ENCODE results near the gene EN2.

DNA sequence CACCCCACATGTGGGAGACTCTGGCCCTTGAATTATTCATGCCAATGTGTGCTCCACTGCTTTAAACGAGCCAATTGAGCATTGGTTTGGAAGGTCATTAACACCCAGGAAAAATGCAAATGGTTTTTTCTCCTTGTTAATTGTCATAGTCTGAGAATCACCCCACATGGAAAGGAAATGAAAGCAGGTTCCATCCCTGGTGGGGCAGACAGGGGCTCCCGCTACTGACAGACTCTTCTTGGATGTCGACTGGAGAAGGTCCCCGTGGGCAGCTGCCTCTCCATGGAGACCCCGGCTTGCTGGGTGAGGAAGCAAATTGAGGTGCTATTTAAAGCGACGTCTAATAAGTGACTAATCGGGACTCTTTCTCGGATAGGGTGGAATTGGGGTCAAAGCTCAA lies 32.0 kb upstream of the EN2 start:
- TF ChIP-seq, protein P1, sequence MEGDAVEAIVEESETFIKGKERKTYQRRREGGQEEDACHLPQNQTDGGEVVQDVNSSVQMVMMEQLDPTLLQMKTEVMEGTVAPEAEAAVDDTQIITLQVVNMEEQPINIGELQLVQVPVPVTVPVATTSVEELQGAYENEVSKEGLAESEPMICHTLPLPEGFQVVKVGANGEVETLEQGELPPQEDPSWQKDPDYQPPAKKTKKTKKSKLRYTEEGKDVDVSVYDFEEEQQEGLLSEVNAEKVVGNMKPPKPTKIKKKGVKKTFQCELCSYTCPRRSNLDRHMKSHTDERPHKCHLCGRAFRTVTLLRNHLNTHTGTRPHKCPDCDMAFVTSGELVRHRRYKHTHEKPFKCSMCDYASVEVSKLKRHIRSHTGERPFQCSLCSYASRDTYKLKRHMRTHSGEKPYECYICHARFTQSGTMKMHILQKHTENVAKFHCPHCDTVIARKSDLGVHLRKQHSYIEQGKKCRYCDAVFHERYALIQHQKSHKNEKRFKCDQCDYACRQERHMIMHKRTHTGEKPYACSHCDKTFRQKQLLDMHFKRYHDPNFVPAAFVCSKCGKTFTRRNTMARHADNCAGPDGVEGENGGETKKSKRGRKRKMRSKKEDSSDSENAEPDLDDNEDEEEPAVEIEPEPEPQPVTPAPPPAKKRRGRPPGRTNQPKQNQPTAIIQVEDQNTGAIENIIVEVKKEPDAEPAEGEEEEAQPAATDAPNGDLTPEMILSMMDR (IDR thresholded peaks at IDR 0.05) = no peak
- TF ChIP-seq POLR2A (IDR thresholded peaks at IDR 0.05) = no peak

Measured in right lobe of liver (tissue), 4 donors.